Measurements from ENCODE around the gene FBXL19.
"Not testable (repeated sequence)": the region's sequence is repeated elsewhere in the genome, so short reads cannot be mapped to it uniquely, and the experiment has no call there.

Gene FBXL19

DNA sequence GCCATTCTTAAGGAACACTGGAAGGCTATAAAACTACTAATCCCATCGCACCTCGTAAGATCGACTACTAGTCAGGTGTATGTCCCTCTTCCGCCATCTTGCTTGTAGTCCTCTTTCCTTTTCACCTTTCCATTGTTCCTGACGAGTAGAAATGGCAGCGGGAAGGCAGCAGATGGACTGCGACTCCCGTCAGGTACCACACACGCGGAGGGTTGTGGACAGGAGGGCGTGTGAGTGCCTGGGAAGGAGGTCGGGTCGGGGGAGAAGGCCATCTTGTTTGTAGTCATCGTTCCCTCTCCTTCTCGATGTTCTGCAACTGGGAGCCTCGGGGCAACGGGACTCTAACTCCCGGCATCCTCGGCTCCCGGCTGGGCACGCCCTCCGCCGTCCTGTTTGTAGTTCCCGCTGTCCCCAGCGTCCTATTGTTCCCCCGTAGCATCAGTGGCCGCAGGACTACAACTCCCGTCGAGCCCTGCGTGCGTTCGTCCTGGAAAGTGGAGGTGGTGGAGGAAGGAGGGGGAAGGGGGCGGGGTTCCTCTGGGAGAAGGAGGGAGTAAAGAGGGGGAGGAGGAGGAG, 324 bp upstream of the FBXL19 start:
- peak; percentile 100 for DNase-seq (ENCODE audit: low spot score)

- DNase-seq (ENCODE audit: low spot score), result no peak
Observed at GRCh38 chr16:30924076-30924912, 922 bp downstream of the FBXL19 start.

DNA sequence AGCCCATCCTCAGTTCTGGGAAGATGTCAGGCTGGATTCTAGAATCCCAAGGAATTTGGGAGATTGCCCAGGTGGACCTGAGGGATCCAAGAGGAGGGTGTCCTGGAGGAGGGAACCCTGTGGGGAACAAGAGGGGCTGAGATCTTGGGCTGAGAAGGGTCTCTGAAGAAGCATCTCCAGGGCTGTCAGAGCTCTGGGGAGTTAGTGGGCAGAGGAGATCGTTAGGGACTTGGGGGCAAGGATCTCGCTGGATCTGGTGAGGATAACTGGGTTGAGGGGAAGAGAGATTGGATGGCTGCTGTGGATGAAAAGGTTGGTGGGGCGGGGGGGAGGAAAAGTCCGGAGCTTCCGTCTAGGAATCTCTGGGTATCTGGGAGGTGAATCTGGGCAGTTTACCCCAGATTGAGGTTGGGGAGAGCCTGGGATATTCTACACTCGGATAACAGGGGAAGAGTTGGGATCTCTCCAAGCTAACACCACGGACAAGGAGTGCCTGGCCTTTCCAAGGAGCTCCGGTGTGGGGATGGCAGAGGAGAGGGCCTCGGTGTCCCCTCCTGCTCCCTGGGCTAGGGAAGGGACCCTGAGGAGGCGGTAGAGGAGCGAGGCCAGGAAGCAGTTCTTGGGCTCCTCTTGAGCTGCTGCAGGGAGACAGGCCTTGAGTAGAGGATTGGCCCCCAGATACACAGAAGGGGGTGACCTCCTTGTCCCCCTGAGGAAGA, 1.7 kb downstream of the FBXL19 start:
- no peak for DNase-seq (ENCODE audit: low spot score)

GRCh38 chr16:30925632-30925987, 2.2 kb downstream of the FBXL19 start:
- no peak for DNase-seq (ENCODE audit: low spot score)

GRCh38 chr16:30925995-30926811, 2.8 kb downstream of the FBXL19 start:
- no peak for DNase-seq (ENCODE audit: low spot score)

DNA sequence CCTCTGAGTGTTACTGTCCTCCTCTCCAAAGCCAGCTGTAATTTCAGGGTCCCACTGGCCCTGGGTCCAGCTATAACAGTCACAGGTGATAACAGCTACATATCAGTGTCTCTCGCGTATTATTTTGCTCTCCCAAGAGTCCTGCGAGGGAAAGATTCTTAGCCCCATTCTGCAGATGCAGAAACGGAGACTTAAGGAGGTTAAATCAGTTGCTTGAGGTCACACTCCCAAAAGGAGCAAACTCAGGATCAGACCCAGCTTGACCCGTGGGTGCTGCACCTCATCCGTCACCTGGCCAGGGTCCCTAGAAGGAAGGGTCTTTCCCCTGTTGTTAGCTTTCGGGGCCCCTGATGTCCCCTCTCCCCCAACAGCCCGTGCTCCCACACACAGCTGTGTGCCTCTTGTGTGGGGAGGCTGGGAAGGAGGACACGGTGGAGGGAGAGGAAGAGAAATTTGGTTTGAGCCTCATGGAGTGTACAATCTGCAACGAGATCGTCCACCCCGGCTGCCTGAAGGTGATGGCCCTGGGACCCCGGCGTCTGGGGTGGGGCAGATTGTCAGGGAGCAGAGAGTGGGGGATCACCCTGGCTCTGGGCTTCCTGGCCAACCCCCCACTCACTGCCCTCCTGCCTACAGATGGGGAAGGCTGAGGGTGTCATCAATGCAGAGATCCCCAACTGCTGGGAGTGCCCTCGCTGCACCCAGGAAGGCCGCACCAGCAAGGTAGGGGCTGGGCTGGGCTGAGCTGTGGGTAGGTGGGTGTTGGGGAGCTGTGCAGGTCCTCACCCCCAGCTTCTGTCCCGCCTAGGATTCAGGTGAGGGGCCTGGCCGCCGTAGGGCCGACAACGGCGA, 3.8 kb downstream of the FBXL19 start:
- no peak for DNase-seq (ENCODE audit: low spot score)

DNA sequence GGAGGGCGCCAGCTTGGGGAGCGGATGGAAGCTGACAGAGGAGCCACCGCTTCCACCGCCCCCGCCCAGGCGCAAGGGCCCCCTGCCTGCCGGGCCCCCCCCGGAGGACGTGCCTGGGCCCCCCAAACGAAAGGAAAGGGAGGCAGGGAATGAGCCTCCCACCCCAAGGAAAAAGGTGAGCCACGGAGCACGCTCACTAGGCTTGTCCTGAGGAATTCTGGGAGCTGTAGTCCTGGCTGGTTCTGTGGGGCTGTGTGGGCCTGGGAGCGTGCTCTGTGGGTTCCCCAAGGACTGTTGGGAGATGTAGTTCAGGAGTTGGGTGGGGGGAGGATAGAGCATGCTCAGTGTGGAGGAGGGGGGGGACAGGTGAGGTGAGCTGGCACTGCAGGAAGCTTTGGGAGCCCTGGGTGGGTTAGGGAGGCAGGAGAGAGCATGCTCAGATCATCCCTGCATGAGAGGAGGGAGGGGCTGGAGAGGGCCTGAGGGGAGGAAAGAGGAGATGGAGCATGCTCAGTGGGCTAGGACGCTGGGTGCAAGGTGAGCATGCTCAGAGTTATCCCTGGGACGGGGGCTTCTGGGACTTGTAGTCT, 4.5 kb downstream of the FBXL19 start:
- DNase-seq (ENCODE audit: low spot score), result peak; percentile 77

GRCh38 chr16:30928390-30928789, 5.0 kb downstream of the FBXL19 start:
- DNase-seq (ENCODE audit: low spot score), result no peak

DNA sequence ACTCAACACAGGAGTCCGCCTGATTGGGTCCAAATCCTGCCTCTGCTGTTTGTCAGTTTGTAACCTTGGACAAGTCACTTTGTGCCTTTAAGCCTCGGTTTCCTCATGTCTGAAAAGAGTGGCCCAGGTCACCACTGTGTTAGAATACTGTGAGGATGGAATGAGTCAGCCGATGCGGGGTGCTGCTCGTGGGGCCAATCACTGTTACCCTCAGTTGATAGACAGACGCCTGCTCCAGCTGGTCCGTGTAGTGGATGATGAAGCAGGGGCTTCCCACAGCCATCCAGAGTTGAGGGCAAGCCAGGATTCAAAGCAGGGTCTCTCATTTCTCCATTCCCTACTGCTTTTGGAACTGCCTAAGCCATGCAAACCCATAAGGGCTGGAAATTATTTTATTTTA, 5.8 kb downstream of the FBXL19 start:
- no peak for DNase-seq (ENCODE audit: low spot score)

- no peak for DNase-seq (ENCODE audit: low spot score)
Observed at GRCh38 chr16:30930160-30930571, 6.8 kb downstream of the FBXL19 start.

GRCh38 chr16:30931068-30931650, 7.8 kb downstream of the FBXL19 start:
- no peak for DNase-seq (ENCODE audit: low spot score)

- DNase-seq (ENCODE audit: low spot score), result peak; percentile 62
Observed at GRCh38 chr16:30934827-30935557, 11.6 kb downstream of the FBXL19 start.

DNA sequence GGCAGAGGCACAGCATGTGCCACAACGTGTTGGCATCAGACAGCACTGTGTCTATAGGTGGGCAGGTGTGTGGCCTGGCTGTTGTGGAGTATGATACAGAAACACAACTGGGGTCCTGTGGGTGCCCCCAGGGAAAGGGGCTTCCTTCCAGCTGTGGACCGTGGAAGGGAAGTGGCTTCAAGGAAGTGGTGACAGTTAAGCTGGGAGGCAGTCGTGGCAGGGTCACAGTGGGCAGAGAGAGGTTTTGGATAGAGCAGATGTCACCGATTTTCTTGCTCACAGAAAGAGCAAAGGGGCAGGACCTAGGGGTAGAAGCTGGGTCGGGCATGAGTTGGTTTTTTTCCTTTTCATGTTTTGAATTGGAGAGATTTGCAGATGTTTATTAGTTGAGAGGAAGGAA, 14.3 kb downstream of the FBXL19 start:
- DNase-seq (ENCODE audit: low spot score), result no peak

DNA sequence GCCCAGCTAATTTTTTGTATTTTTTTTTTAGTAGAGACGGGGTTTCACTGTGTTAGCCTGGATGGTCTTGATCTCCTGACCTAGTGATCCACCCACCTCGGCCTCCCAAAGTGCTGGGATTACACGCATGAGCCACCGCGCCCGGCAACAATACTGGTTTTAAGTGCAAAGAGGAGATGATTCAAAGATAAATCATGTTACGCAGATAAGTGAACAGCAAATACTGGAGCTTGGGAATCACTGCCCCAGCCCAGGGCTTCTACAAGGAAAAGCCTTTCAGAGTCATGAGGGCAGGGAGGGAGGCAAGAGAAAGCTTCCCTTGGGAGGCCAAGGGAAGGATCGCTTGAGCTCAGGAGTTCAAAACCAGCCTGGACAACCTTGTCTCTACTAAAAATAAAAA, 16.2 kb downstream of the FBXL19 start:
- DNase-seq (ENCODE audit: low spot score), result not testable (repeated sequence)

- DNase-seq (ENCODE audit: low spot score), result peak; percentile 54
Observed at GRCh38 chr16:30941600-30942425, 18.4 kb downstream of the FBXL19 start.

DNA sequence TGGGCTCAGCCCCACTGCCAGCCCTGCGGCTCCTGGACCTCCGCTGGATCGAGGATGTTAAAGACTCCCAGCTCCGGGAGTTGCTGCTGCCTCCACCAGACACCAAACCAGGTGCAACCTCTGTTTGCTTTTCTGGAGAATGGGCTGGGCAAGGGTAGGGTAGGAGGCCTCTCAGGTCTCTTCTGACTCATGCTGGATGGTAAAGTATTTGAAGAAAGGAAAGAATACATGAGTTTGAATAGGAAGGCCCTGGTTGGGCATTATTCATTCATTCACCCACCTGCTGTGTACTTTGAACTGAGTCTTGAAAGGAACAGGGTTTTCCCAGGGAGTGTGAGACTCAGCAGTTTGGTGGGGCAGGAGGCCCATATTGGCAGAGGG, 19.0 kb downstream of the FBXL19 start:
- no peak for DNase-seq (ENCODE audit: low spot score)

- no peak for DNase-seq (ENCODE audit: low spot score)
Observed at GRCh38 chr16:30944352-30944751, 21.0 kb downstream of the FBXL19 start.

GRCh38 chr16:30946671-30947540, 23.5 kb downstream of the FBXL19 start:
- no peak for DNase-seq (ENCODE audit: low spot score)
